Hippocampal formation (tissue), 2 donors: ENCODE data around the gene TMX1.

Source experiments
- DNase-seq, 2 donors: peaks; one replicate each; lab custom pipeline; 2025; lab: John Stamatoyannopoulos, UW

TMX1 gene

DNA sequence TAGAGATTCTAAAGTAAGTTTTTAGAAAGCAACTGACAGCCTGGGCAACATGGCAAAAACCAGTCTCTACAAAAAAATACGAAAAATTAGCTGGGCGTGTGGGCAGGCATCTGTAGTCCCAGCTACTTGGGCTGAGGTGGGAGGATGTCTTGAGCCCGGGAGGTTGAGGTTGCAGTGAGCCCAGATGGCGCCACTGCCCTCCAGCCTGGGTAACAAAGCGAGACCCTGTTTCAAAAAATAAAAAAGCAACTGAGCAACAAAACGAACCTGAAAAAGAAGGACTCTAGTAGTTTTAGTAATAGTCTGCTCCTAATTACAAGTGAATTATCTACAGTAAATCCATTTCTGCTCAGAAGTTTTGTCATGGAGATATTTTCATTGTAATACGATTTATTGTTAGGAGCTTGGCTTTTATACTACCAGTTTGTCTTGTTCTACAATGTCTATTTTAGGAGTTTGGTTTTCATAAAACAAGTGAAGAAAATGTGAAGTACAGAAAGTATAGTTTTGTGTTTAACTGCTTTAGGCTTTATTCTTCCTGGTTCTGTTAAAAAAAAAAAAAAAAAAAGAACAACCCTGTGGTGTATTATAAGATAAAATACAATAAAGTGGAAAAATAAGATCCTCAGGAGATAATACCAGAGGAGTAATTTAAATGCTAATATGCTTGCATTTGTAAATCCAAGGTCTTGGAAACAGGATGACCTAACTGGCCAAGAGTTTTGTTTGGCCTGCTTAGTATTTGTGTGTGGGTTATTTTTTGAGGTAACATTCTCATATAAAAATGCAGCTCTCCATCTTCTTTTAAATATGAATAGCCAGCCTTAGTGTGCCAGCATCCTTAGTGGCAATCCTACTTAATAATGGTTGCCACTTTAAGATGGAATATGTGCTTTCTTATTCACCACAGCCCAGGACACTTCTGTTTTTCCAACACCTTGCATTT, 2.8 kb downstream of the TMX1 start:
- DNase-seq: no peak

DNA sequence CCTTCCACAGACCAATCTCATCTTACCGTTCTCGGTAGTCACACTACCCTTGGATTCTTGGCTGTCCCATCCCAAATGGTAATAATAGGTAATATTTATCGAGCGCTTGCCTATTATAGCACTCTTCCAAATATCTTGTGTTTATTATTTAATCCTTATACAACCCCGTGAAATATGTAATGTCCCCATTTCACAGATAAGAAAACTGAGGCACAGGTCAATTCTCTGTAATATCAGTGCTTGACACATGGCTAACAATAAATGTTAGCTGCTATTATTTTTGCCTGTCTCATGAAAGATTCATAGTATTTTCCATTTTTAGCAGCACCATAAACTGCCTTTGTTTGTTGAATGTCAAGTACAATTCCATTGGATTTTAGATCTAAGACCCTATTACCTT, 4.5 kb downstream of the TMX1 start:
- DNase-seq: no peak

DNA sequence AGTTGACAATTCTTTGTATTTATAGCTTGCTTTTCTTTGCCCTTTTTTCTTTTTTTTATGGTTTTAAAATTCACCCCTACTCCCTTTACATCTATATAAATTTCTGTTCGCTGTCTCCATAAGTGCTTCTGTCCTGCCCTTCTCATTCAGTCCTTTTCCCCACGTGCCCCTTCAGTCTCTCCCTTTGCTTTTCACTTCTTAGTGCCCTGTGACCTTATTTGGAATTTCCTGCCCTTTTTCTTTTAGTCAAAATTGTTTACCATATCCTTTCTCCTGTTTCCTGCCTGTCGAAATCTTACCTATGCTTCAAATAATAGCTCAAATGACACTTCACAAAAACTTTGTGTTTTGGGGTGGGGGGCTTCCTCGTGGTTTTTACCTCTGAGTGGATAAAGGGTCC, 6.0 kb downstream of the TMX1 start:
- DNase-seq: no peak

DNA sequence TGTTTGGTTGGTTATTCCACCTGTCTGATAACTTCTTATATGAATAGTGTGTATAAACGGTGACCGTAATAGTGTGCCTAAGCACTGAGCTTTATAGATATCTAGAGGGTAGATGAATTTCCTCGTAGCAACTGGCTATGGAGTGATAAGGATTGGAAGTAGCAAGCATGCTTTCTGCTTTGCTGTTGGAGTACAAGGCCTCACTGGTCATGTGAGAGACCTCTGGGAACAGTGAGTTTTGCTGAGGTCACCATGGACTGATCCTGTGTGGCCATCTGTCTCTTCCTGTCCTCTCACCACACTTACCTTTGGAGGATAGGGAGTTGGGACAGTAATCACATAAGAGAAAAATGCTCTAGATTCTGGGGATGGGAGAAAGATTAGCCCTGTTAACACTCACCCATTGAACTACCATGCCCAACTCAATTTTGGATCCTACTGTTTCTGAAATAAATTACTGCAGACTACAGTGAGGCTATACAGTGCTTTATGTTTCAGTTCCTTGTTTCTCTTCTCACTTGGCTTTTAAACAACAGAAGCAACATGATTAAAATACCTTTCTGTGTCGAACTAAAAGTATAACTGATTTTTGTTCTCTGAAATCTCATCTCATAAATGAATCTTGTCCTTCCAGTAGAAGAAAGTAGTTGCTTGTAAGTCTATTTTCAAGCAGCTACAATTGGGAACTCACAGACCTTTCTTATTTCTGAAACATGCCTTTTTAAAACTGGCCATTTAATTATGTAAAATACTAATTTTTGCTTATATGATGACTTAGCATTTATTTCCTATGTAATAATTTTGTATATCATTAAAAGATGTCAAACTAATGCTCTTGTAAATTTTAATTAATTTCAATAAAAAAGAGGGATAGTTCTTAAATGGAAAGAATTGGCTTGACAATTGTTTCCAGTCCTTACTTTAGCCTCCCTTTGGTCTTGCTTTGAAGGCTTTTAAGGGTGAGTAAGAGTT, 8.3 kb downstream of the TMX1 start:
- DNase-seq: peak in 1 of 2 donors; percentile 6

DNA sequence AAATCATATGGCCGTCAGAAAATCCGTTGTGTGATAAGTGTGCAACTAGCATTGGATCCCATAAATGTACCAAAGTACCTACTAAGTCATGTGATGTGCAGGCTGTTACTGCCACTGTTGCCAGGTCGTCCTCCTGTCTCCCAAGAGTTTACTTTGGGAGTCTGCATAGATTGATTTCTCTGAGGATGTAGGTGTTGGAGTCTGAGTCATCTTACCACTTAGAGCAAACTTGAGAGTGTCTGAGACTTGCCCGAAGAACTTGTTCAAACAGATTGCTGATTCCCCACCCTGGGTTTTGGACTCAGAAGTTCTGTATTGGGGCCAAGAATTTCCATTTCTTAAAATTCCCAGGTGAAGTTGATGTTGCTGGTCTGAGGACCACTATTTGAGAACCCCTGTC, 11.4 kb downstream of the TMX1 start:
- DNase-seq: no peak

- DNase-seq: no peak
Measured at GRCh38 chr14:51253880-51254279, 13.8 kb downstream of the TMX1 start.

GRCh38 chr14:51258280-51258679, 18.2 kb downstream of the TMX1 start:
- DNase-seq: no peak

DNA sequence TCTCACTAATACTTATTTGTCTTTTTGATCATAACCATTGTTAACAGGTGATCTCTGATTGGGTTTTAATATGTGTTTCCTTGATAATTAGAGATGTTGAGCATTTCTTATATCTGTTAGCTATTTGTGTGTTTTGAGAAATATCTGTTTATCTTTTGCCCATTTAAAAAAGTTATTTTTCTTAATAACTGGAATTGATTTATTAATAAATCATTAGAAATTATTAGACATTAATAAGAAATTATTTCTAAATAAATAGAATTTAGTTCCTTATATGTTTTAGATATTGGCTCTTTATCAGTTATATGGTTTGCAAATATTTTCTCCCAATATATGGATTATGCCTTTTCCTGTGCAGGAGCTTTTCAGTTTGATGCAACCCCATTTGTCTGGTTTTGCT, 18.7 kb downstream of the TMX1 start:
- no peak for DNase-seq

DNA sequence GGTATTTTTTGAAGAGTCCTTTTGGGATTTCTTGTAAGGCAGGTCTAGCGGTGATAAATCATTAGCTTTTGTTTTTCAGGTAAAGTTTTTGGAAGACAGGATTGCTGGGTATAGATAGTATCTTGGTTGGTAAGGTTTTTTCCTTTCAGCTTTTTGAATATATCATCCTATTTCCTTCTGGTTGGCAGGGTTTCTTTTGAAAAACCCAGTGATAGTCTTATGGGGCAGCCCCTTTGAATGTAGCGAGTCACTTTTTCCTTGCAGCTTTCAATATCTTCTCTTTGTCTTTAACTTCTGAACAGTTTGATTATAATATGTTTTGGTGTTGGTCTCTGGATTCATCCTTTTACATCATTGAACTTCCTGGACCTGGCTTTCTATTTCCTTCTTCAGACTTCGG, 20.2 kb downstream of the TMX1 start:
- DNase-seq: no peak

GRCh38 chr14:51261151-51261550, 21.1 kb downstream of the TMX1 start:
- no peak for DNase-seq

DNA sequence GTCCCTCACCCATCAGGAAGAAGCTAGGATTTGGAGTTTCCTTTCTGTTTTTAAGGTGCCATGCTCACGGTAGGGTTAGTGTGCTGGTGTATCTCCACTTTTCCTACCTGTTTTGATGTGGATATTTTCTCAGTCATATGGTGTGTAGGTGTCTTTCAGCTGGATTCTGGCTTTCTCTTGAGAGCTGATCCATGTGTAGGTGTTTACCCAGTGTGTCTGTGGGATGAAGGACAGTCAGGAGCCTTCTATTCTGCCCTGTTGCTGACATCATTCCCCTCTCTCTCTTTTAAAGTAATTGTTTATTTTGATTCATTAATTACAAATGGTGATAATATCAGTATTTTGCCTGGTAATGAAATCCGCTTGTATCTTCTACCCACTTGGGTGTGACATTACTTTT, 22.8 kb downstream of the TMX1 start:
- DNase-seq: no peak

DNA sequence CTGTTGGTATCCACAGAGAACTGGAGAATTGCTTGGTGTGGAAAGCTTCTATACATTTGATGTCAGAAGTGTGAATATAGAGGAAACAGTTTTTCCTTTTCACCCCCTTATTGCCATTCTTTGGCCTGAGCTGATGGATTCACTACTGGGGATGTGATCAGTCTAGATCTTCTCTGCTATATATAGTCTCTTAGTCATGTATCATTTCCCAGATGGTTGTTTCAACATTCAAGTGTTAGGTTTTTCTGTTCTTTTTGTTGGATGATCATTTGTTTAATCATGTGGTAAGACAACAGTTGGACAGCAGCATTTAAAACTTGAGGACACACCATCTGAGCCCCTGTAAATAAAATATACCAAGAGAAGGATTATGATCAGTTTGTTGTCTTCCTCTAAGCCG, 29.6 kb downstream of the TMX1 start:
- no peak for DNase-seq

DNA sequence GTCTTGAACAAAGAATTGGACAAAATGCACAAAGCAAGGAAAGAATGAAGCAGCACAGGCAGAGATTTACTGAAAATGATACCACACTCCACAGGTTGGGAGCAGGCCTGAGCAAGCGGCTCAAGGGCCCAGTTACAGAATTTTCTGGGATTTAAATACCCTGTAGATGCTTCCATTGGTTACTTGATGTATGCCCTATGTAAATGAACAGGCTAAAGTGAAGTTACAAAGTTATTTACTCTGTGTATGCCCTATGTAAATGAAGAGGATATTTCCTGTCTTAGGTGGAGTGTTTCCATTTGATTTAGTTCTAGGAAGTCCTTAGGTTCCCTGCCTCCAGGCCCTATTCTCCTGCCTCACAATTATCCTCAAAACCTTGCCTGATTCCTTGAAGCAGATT, 36.6 kb downstream of the TMX1 start:
- no peak for DNase-seq

- DNase-seq: no peak
Measured at GRCh38 chr14:51277753-51278415, 37.8 kb downstream of the TMX1 start.

- no peak for DNase-seq
Measured at GRCh38 chr14:51282517-51282916, 42.5 kb downstream of the TMX1 start.

DNA sequence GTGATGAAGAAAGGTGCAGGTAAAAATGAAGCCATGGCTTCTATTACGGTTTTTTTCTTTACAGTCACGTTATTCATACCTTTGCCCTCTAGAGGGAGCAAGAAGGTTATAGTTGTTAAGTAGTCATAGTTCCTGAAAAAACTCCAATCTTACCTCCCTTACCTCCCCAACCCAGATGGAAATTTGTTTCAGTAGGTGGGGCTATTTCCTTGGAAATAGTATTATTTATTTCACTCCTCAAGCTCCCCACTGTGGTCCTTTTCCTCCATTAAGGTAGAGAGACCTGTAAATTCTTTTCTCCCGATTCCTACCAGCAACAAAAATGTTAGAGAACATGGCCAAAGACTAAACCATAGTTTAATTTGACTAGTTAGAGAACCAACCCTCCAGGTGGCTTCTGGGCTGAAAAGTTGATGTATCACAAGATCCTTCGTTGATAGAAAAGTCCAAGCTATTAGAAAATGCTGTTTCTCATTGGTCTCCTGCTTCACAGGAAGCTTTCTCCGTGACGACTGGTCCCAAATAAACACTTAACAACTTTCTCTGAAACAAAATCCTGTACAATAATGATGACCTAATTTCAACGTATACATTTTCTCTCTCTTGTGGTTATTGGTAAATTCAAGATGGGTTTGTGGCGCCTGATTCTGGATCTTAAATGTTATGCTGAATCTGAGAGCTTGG, 43.5 kb downstream of the TMX1 start:
- peak in 1 of 2 donors; percentile 83 for DNase-seq

GRCh38 chr14:51284241-51284640, 44.2 kb downstream of the TMX1 start:
- no peak for DNase-seq

DNA sequence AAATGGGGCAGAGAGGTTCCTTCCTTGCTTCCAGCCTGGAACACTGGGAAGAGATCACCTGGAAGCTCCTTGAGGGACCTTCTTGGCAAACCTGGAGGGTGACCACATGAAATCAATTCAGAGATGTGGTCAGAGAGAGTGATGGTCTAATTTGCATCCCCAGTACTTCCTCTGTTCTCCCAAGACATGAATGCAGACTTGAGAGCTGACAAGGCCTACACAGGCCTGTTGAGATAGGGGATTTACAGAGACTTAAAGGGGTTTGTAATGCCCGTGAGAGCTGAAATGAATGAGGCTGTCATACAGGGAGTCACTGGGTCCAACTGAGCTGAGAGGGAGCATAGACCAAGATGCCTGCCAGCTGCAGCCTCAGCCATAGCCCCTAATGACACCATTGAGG, 45.1 kb downstream of the TMX1 start:
- DNase-seq: no peak

DNA sequence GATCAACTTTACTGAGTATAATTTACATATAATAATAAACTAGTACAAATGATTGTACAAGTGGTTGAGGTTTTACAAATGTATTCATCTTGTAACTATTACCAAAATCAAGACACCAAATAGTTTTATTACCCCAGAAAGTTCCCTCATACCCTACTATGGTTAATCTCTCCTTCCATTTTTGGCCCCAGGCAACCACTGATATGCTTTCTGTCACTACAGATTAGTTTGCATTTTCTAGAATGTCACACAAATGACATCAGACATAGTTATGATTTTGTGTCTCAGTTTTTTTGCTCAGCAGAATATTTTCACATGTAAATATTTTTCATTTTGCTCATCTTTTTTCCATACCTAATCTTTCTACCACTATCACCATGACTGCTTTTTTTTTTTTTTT, 49.1 kb downstream of the TMX1 start:
- DNase-seq: no peak

DNA sequence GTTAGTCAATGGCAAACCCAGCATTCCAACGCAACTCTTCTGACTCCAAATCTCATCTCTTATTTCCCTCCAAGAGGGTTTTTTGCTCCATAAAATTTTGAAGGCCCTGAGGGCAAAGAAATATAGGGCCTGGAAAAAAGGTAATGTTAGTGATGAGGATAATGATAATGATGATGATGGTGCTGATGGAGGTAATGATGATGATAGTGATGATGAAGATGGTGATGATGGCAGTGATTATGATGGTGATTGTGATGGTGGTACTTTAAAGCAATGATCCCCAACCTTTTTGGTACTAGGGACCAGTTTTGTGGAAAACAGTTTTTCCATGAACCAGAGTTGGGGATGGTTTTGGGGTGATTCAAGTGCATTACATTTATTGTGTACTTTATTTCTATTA, 50.1 kb downstream of the TMX1 start:
- DNase-seq: no peak

DNA sequence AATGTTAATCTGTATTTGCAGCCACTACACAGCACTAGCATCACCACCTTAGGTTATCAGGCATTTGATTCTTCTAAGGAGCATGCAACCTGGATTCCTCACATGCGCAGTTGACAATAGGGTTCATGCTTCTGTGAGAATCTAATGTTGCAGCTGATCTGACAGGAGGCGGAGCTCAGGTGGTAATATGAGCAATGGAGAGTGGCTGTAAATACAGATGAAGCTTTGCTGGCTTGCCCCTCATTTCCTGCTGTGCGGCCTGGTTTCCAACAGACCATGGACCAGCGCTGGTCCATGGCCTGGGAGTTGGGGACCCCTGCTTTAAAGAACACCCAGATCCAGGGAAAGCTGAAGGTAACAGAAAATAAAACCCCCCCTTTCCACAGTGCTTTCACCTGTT, 51.0 kb downstream of the TMX1 start:
- no peak for DNase-seq
